HepG2 (cell line): ENCODE results near the gene TSGA10IP. TPM values are rescaled to one million over a fixed set of nuclear protein-coding genes. Genes with fewer than 3 reads are reported as not detected.
A peak's percentile ranks its signal among the peaks of the same experiment; 100 is the strongest.

Experiments used
- CENPBD1 ChIP-seq: sonication (generic); formaldehyde crosslinking; IDR thresholded peaks from 2 replicates; pipeline ENCODE4 v1.8.0; 2022; ENCODE audit warnings: missing genetic modification reagents, low read depth, mild to moderate bottlenecking, borderline replicate concordance
- HHEX ChIP-seq: IDR thresholded peaks from 2 replicates; pipeline ENCODE4 v1.6.1; 2016; ENCODE audit warnings: control low read depth
- KDM2A ChIP-seq: sonication (generic); formaldehyde crosslinking; IDR thresholded peaks from 2 replicates; pipeline ENCODE4 v1.4.0; 2020; ENCODE audit warnings: low read depth, missing genetic modification reagents, borderline replicate concordance
- KDM4B ChIP-seq: sonication (generic); formaldehyde crosslinking; IDR thresholded peaks from 2 replicates; pipeline ENCODE4 v1.4.0; 2020; ENCODE audit warnings: missing genetic modification reagents
- PITX1 ChIP-seq: sonication (generic); formaldehyde crosslinking; IDR thresholded peaks from 2 replicates; pipeline ENCODE4 v1.5.1; 2020; ENCODE audit warnings: mild to moderate bottlenecking, missing genetic modification reagents
- POLR2AphosphoS2 ChIP-seq: IDR thresholded peaks from 2 replicates; pipeline ENCODE4 v1.6.1; 2011; ENCODE audit warnings: low read depth, low read length, improper control_type of control experiment
- RFX5 ChIP-seq: IDR thresholded peaks from 2 replicates; pipeline ENCODE4 v1.6.1; 2011; ENCODE audit warnings: low read depth, low read length, improper control_type of control experiment
- SMYD3 ChIP-seq: sonication (generic); formaldehyde crosslinking; IDR thresholded peaks from 2 replicates; pipeline ENCODE4 v1.8.1; 2023; ENCODE audit warnings: mild to moderate bottlenecking, missing genetic modification reagents
- SPEN ChIP-seq: sonication (generic); formaldehyde crosslinking; IDR thresholded peaks from 2 replicates; pipeline ENCODE4 v1.5.1; 2020; ENCODE audit warnings: low read depth, mild to moderate bottlenecking, missing genetic modification reagents
- ZFP36L2 ChIP-seq: sonication (generic); formaldehyde crosslinking; IDR thresholded peaks from 2 replicates; pipeline ENCODE4 v1.4.0; 2020; ENCODE audit warnings: missing genetic modification reagents
- ZNF142 ChIP-seq: sonication (generic); formaldehyde crosslinking; IDR thresholded peaks from 2 replicates; pipeline ENCODE4 v1.4.0; 2020; ENCODE audit warnings: missing genetic modification reagents
- ZNF282 ChIP-seq: fragments of 450-650 bp; IDR thresholded peaks from 2 replicates; pipeline ENCODE4 v1.6.1; 2018; ENCODE audit not compliant: partially characterized antibody
- ZNF432 ChIP-seq: sonication (generic); formaldehyde crosslinking; IDR thresholded peaks from 2 replicates; pipeline ENCODE4 v1.5.0; 2020; ENCODE audit warnings: missing genetic modification reagents, mild to moderate bottlenecking, borderline replicate concordance
- ZNF639 ChIP-seq: conservative IDR thresholded peaks from 2 replicates; pipeline ENCODE4 v1.6.1; 2018; ENCODE audit warnings: missing genetic modification reagents
- ZNF660 ChIP-seq: sonication (generic); formaldehyde crosslinking; IDR thresholded peaks from 2 replicates; pipeline ENCODE4 v1.5.1; 2020; ENCODE audit warnings: mild to moderate bottlenecking, low read depth, missing genetic modification reagents, borderline replicate concordance
- ZNF709 ChIP-seq: sonication (generic); formaldehyde crosslinking; IDR thresholded peaks from 2 replicates; pipeline ENCODE4 v1.5.0; 2020; ENCODE audit warnings: mild to moderate bottlenecking, missing genetic modification reagents
- ZSCAN21 ChIP-seq: sonication (generic); formaldehyde crosslinking; IDR thresholded peaks from 2 replicates; pipeline ENCODE4 v1.8.0; 2022; ENCODE audit warnings: mild to moderate bottlenecking, missing genetic modification reagents, moderate library complexity, borderline replicate concordance
- ZSCAN29 ChIP-seq: sonication (generic); formaldehyde crosslinking; conservative IDR thresholded peaks from 2 replicates; pipeline ENCODE4 v1.4.0; 2020; ENCODE audit warnings: mild to moderate bottlenecking, missing genetic modification reagents
- polyA plus RNA-seq, 8 experiments: library from polyadenylated mRNA; depleted of rRNA in 3 of 8; stranded (reverse) in 7 of 8; unstranded in 1 of 8; fragments of >200 nt; fragmentation: Illumina TruSeq in 4 of 8; extraction: Trizol in 4 of 8; gene quantifications; 2 replicates each; pipeline versions ENCODE4 v1.2.1 to v1.2.3, GENCODE V29; 2011 to 2016; ENCODE audit warnings: low read depth in 4 of 8, missing spikeins in 1 of 8, mixed read lengths in 1 of 8; ENCODE audit not compliant: insufficient read depth in 1 of 8
- total RNA-seq, 5 experiments: library from RNA; depleted of rRNA; stranded (reverse); fragments of >200 nt; fragmentation: Illumina TruSeq; extraction: Trizol; gene quantifications; 2 replicates each; pipeline ENCODE4 v1.2.3, GENCODE V29; 2016; ENCODE audit warnings: low read depth in 1 of 5
- TF ChIP-seq, protein P1 (sequence below): sonication (generic); formaldehyde crosslinking; IDR thresholded peaks from 2 replicates; pipeline ENCODE4 v1.9.0; 2021; ENCODE audit warnings: missing genetic modification reagents, mild to moderate bottlenecking, borderline replicate concordance
- TF ChIP-seq, protein P2 (sequence below): sonication (generic); formaldehyde crosslinking; IDR thresholded peaks from 2 replicates; pipeline ENCODE4 v1.5.0; 2020; ENCODE audit warnings: missing genetic modification reagents

Gene TSGA10IP
- total and polyA plus RNA-seq, 2 of the 13 experiments (the other 11 are each of a cell fraction or from before 2014, with no cell fraction given): not detected

GRCh38 chr11:66002648-66003225, 57.5 kb downstream of the TSGA10IP start (continued):
- TF ChIP-seq ZFP36L2 (CRISPR knock-in tag) (no peak), KDM2A (no peak), KDM4B (CRISPR knock-in tag) (no peak), CENPBD1 (CRISPR knock-in tag) (no peak), PITX1 (no peak), HHEX (CRISPR knock-in tag) (no peak), ZNF660 (CRISPR knock-in tag) (no peak), ZNF142 (CRISPR knock-in tag) (0 out of 2 replicates have a peak, but pooled peaks have one; percentile 32), POLR2AphosphoS2 (no peak), ZNF432 (CRISPR knock-in tag) (no peak), SMYD3 (CRISPR knock-in tag) (no peak), RFX5 (no peak), SPEN (CRISPR knock-in tag) (no peak), ZNF639 (CRISPR knock-in tag) (no peak; the same call in 1 of the 2 replicates), ZSCAN21 (CRISPR knock-in tag) (no peak), ZSCAN29 (no peak), ZNF709 (no peak), ZNF282 (no peak)
- TF ChIP-seq, protein P1, sequence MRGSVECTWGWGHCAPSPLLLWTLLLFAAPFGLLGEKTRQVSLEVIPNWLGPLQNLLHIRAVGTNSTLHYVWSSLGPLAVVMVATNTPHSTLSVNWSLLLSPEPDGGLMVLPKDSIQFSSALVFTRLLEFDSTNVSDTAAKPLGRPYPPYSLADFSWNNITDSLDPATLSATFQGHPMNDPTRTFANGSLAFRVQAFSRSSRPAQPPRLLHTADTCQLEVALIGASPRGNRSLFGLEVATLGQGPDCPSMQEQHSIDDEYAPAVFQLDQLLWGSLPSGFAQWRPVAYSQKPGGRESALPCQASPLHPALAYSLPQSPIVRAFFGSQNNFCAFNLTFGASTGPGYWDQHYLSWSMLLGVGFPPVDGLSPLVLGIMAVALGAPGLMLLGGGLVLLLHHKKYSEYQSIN (CRISPR knock-in tag): no peak
- TF ChIP-seq, protein P2, sequence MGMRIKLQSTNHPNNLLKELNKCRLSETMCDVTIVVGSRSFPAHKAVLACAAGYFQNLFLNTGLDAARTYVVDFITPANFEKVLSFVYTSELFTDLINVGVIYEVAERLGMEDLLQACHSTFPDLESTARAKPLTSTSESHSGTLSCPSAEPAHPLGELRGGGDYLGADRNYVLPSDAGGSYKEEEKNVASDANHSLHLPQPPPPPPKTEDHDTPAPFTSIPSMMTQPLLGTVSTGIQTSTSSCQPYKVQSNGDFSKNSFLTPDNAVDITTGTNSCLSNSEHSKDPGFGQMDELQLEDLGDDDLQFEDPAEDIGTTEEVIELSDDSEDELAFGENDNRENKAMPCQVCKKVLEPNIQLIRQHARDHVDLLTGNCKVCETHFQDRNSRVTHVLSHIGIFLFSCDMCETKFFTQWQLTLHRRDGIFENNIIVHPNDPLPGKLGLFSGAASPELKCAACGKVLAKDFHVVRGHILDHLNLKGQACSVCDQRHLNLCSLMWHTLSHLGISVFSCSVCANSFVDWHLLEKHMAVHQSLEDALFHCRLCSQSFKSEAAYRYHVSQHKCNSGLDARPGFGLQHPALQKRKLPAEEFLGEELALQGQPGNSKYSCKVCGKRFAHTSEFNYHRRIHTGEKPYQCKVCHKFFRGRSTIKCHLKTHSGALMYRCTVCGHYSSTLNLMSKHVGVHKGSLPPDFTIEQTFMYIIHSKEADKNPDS (CRISPR knock-in tag): no peak
